ENCODE data around the gene CROT.

GRCh38 chr7:87359366-87359765 lies 13.9 kb downstream of the CROT start:
- TF ChIP-seq, protein P1, sequence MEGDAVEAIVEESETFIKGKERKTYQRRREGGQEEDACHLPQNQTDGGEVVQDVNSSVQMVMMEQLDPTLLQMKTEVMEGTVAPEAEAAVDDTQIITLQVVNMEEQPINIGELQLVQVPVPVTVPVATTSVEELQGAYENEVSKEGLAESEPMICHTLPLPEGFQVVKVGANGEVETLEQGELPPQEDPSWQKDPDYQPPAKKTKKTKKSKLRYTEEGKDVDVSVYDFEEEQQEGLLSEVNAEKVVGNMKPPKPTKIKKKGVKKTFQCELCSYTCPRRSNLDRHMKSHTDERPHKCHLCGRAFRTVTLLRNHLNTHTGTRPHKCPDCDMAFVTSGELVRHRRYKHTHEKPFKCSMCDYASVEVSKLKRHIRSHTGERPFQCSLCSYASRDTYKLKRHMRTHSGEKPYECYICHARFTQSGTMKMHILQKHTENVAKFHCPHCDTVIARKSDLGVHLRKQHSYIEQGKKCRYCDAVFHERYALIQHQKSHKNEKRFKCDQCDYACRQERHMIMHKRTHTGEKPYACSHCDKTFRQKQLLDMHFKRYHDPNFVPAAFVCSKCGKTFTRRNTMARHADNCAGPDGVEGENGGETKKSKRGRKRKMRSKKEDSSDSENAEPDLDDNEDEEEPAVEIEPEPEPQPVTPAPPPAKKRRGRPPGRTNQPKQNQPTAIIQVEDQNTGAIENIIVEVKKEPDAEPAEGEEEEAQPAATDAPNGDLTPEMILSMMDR (conservative IDR thresholded peaks at IDR 0.05): no peak
- no peak for TF ChIP-seq ZFX (IDR thresholded peaks at IDR 0.05)

All from C4-2B (cell line).